Parathyroid adenoma (tissue), 2 donors: Measurements from ENCODE around the gene NANOS3.
"Not testable (repeated sequence)": the region's sequence is repeated elsewhere in the genome, so short reads cannot be mapped to it uniquely, and the experiment has no call there.

ENCODE experiments used
- H2AFZ ChIP-seq: fragments of 300-600 bp; sonication (generic); one replicate; pipeline ENCODE4 v1.7.0; 2017; ENCODE audit warnings: antibody characterized with exemption, mild to moderate bottlenecking
- H3K27ac ChIP-seq: fragments of 300-600 bp; sonication (generic); one replicate; pipeline ENCODE4 v1.7.0; 2017
- H3K27me3 ChIP-seq: fragments of 300-600 bp; sonication (generic); one replicate; pipeline ENCODE4 v1.7.0; 2017; ENCODE audit warnings: low read length; ENCODE audit not compliant: control insufficient read depth, insufficient read depth
- H3K36me3 ChIP-seq: fragments of 300-600 bp; sonication (generic); one replicate; pipeline ENCODE4 v1.7.0; 2017; ENCODE audit warnings: low read length; ENCODE audit not compliant: control insufficient read depth, insufficient read depth
- H3K4me1 ChIP-seq: fragments of 300-600 bp; sonication (generic); one replicate; pipeline ENCODE4 v1.7.0; 2017; ENCODE audit warnings: control low read depth
- H3K4me2 ChIP-seq: fragments of 300-600 bp; sonication (generic); one replicate; pipeline ENCODE4 v1.7.0; 2017; ENCODE audit warnings: low read length
- H3K4me3 ChIP-seq: fragments of 300-600 bp; sonication (generic); one replicate; pipeline ENCODE4 v1.7.0; 2017; ENCODE audit warnings: low read depth, low read length
- H3K79me2 ChIP-seq: fragments of 300-600 bp; sonication (generic); one replicate; pipeline ENCODE4 v1.7.0; 2017; ENCODE audit warnings: control low read depth
- H3K9ac ChIP-seq: fragments of 300-600 bp; sonication (generic); one replicate; pipeline ENCODE4 v1.7.0; 2017; ENCODE audit warnings: mild to moderate bottlenecking
- H3K9me3 ChIP-seq: fragments of 300-600 bp; sonication (generic); one replicate; pipeline ENCODE4 v1.7.0; 2017; ENCODE audit warnings: low read length; ENCODE audit not compliant: control insufficient read depth
- TF ChIP-seq, protein P1 (sequence below): fragments of 300-600 bp; sonication (generic); IDR thresholded peaks from one replicate; pipeline ENCODE4 v1.7.0; 2017; ENCODE audit warnings: antibody characterized with exemption, mild to moderate bottlenecking
- donor health status: primary hyperparathyroidism.

Gene NANOS3

GRCh38 chr19:13918726-13919411 lies 41.9 kb downstream of the NANOS3 start:
- no peak overlapping the region for H3K4me3 ChIP-seq
- H2AFZ ChIP-seq = no peak overlapping the region
- H3K4me1 ChIP-seq = no peaks in the 10 kb centered on the region
- H3K9ac ChIP-seq = no peak overlapping the region
- no peaks in the 10 kb centered on the region for H3K36me3 ChIP-seq
- H3K79me2 ChIP-seq = no peaks in the 10 kb centered on the region
- H3K9me3 ChIP-seq = no peaks in the 10 kb centered on the region
- TF ChIP-seq, protein P1, sequence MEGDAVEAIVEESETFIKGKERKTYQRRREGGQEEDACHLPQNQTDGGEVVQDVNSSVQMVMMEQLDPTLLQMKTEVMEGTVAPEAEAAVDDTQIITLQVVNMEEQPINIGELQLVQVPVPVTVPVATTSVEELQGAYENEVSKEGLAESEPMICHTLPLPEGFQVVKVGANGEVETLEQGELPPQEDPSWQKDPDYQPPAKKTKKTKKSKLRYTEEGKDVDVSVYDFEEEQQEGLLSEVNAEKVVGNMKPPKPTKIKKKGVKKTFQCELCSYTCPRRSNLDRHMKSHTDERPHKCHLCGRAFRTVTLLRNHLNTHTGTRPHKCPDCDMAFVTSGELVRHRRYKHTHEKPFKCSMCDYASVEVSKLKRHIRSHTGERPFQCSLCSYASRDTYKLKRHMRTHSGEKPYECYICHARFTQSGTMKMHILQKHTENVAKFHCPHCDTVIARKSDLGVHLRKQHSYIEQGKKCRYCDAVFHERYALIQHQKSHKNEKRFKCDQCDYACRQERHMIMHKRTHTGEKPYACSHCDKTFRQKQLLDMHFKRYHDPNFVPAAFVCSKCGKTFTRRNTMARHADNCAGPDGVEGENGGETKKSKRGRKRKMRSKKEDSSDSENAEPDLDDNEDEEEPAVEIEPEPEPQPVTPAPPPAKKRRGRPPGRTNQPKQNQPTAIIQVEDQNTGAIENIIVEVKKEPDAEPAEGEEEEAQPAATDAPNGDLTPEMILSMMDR = no peak
- no peak overlapping the region for H3K4me2 ChIP-seq
- H3K27ac ChIP-seq = no peak overlapping the region
- no peaks in the 10 kb centered on the region for H3K27me3 ChIP-seq

DNA sequence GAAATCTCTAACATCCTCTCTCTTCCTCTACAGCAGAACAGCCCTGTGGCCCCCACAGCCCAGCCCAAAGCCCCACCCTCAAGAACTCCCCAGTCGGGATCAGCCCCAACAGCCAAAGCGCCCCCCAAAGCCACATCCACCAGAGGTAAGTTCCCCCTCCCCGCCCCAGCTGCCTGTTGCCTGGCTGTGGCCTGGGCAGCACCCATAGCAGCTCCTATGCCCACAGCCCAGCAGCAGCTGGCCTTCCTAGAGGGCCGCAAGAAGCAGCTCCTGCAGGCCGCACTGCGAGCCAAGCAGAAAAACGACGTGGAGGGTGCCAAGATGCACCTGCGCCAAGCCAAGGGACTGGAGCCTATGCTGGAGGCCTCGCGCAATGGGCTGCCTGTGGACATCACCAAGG lies 43.6 kb downstream of the NANOS3 start:
- TF ChIP-seq, protein P1 = no peak
- H3K4me3 ChIP-seq = no peak overlapping the region
- H3K9me3 ChIP-seq = no peaks in the 10 kb centered on the region
- H3K79me2 ChIP-seq = no peaks in the 10 kb centered on the region
- no peaks in the 10 kb centered on the region for H3K36me3 ChIP-seq
- H3K27me3 ChIP-seq = no peaks in the 10 kb centered on the region
- no peak overlapping the region for H3K4me2 ChIP-seq
- no peak overlapping the region for H3K9ac ChIP-seq
- H3K27ac ChIP-seq = no peak overlapping the region
- H3K4me1 ChIP-seq = no peaks in the 10 kb centered on the region
- no peak overlapping the region for H2AFZ ChIP-seq

GRCh38 chr19:13920940-13921747 lies 44.2 kb downstream of the NANOS3 start:
- Histone ChIP-seq H3K36me3 (no peaks in the 10 kb centered on the region), H3K27ac (no peak overlapping the region), H3K9me3 (no peaks in the 10 kb centered on the region), H3K4me3 (no peak overlapping the region), H3K27me3 (no peaks in the 10 kb centered on the region), H2AFZ (no peak overlapping the region), H3K4me2 (no peak overlapping the region), H3K79me2 (no peaks in the 10 kb centered on the region), H3K9ac (no peak overlapping the region), H3K4me1 (no peaks in the 10 kb centered on the region)
- TF ChIP-seq, protein P1 = no peak

GRCh38 chr19:13922118-13922517 lies 45.2 kb downstream of the NANOS3 start:
- H2AFZ ChIP-seq, H3K27ac ChIP-seq, H3K36me3 ChIP-seq, H3K4me1 ChIP-seq, H3K27me3 ChIP-seq, H3K9ac ChIP-seq, H3K4me2 ChIP-seq, H3K4me3 ChIP-seq, H3K9me3 ChIP-seq, H3K79me2 ChIP-seq: not testable (repeated sequence)

- Histone ChIP-seq H3K27ac (no peak overlapping the region), H3K79me2 (no peaks in the 10 kb centered on the region), H2AFZ (no peak overlapping the region), H3K4me3 (no peak overlapping the region), H3K4me2 (no peak overlapping the region), H3K9me3 (no peaks in the 10 kb centered on the region), H3K9ac (no peak overlapping the region), H3K36me3 (no peaks in the 10 kb centered on the region), H3K4me1 (no peaks in the 10 kb centered on the region), H3K27me3 (no peaks in the 10 kb centered on the region)
- TF ChIP-seq, protein P1 = no peak
Measured at GRCh38 chr19:13923194-13923987, 46.5 kb downstream of the NANOS3 start.
